ENCODE data around the gene EEF1A2. TPM values are rescaled to one million over a fixed set of nuclear protein-coding genes. Genes with fewer than 3 reads are reported as not detected.

The EEF1A2 gene
- total RNA-seq, 1 experiment from 2014 or later = 32.0 TPM

DNA sequence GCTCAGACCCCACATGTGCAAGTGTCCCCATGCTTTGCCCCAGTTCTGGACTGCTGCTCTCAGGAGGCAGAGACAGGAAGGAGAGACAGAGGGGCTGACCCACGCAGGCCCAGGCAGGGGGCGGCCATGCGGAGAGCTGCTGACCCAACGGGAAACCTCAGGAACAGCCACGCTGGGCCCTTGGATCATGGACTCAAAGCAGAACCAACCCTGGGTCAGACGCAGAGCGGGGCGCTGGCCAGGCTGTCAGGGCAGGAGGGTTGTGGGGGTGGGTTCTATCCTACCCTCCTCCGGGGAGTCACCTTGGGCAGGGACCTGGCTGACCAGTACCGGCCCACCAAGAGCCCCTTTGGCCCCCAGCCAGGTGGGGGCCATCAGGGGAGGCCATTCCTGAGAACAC, 28.5 kb downstream of the EEF1A2 start:
- TF ChIP-seq, protein P1, sequence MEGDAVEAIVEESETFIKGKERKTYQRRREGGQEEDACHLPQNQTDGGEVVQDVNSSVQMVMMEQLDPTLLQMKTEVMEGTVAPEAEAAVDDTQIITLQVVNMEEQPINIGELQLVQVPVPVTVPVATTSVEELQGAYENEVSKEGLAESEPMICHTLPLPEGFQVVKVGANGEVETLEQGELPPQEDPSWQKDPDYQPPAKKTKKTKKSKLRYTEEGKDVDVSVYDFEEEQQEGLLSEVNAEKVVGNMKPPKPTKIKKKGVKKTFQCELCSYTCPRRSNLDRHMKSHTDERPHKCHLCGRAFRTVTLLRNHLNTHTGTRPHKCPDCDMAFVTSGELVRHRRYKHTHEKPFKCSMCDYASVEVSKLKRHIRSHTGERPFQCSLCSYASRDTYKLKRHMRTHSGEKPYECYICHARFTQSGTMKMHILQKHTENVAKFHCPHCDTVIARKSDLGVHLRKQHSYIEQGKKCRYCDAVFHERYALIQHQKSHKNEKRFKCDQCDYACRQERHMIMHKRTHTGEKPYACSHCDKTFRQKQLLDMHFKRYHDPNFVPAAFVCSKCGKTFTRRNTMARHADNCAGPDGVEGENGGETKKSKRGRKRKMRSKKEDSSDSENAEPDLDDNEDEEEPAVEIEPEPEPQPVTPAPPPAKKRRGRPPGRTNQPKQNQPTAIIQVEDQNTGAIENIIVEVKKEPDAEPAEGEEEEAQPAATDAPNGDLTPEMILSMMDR (IDR thresholded peaks at IDR 0.05; ENCODE audit: insufficient read depth in 1 of 2, low read depth in 1 of 2, low read length in 1 of 2, severe bottlenecking in 1 of 2, unreplicated experiment in 1 of 2) = no peak
- Mint-ChIP-seq H3K4me3 (ENCODE audit: unreplicated experiment) (no peak overlapping the region), H3K4me1 (ENCODE audit: low read depth, unreplicated experiment) (no peaks in the 10 kb centered on the region), H3K36me3 (ENCODE audit: insufficient read depth, unreplicated experiment) (peaks cover 4% of the 10 kb centered on the region), H3K27me3 (ENCODE audit: insufficient read depth, unreplicated experiment) (peaks cover 53% of the 10 kb centered on the region), H3K9me3 (ENCODE audit: unreplicated experiment) (no peaks in the 10 kb centered on the region), H3K27ac (ENCODE audit: unreplicated experiment) (no peak overlapping the region)
- peaks cover 7% of the 10 kb centered on the region for H3K27me3 ChIP-seq (replicated peaks; ENCODE audit: control insufficient read depth, insufficient read depth, low read length)
- DNase-seq = no peak
- no peaks in the 10 kb centered on the region for H3K36me3 ChIP-seq (ENCODE audit: control insufficient read depth, insufficient read depth, low read length)
- CTCF ChIA-PET = interaction anchor here (0.6 kb wide), 2 partner anchors 11 to 720 kb away, joined by 3 read pairs; no protein-coding TSS in a partner anchor
- no peaks in the 10 kb centered on the region for H3K9me3 ChIP-seq
- H3K4me1 ChIP-seq = peaks cover 6% of the 10 kb centered on the region; the same call in 1 of the 2 replicates
- intact Hi-C loops (cut with micrococcal nuclease; ENCODE audit: unreplicated experiment) = no loop called here
- POLR2A ChIA-PET = no interaction called here
- BruUV-seq (replicated peaks) = no TSS peak
- H3K4me3 ChIP-seq (ENCODE audit: low read depth, low read length) = no peak overlapping the region

DNA sequence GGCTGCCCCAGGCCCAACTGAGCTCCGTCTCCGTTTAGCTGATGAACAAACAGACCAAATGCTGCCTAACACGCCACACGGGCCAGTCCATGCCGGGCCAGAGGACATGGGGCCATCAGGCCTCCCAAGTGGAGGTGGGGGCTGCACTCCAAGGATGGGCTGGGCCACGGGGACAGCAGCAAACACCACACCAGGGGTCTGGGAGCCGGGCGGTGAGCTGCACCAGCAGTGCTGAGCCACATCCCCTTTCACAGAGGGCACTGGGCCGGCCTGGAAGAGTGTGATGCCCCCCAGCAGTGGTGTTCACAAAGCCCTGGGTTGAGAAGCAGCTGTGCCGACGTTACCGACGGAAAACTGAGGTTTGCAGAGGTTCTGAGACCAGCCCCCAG, 29.2 kb downstream of the EEF1A2 start:
- Mint-ChIP-seq H3K4me3 (ENCODE audit: unreplicated experiment) (no peak overlapping the region), H3K36me3 (ENCODE audit: insufficient read depth, unreplicated experiment) (peaks cover 4% of the 10 kb centered on the region), H3K9me3 (ENCODE audit: unreplicated experiment) (no peaks in the 10 kb centered on the region), H3K27ac (ENCODE audit: unreplicated experiment) (no peak overlapping the region), H3K4me1 (ENCODE audit: low read depth, unreplicated experiment) (no peaks in the 10 kb centered on the region), H3K27me3 (ENCODE audit: insufficient read depth, unreplicated experiment) (peaks cover 53% of the 10 kb centered on the region)
- intact Hi-C loops (cut with micrococcal nuclease; ENCODE audit: unreplicated experiment) = no loop called here
- CTCF ChIA-PET = interaction anchor here (0.6 kb wide), 1 partner anchor 12 kb away, joined by 3 read pairs; no protein-coding TSS in a partner anchor
- no TSS peak for BruUV-seq (replicated peaks)
- peaks cover 7% of the 10 kb centered on the region for H3K27me3 ChIP-seq (replicated peaks; ENCODE audit: control insufficient read depth, insufficient read depth, low read length)
- no peaks in the 10 kb centered on the region for H3K36me3 ChIP-seq (ENCODE audit: control insufficient read depth, insufficient read depth, low read length)
- no peak overlapping the region for H3K4me3 ChIP-seq (ENCODE audit: low read depth, low read length)
- TF ChIP-seq, protein P1 (IDR thresholded peaks at IDR 0.05; ENCODE audit: insufficient read depth in 1 of 2, low read depth in 1 of 2, low read length in 1 of 2, severe bottlenecking in 1 of 2, unreplicated experiment in 1 of 2) = no peak
- POLR2A ChIA-PET = no interaction called here
- no peak for DNase-seq
- no peaks in the 10 kb centered on the region for H3K9me3 ChIP-seq
- H3K4me1 ChIP-seq = peaks cover 6% of the 10 kb centered on the region; the same call in 1 of the 2 replicates

DNA sequence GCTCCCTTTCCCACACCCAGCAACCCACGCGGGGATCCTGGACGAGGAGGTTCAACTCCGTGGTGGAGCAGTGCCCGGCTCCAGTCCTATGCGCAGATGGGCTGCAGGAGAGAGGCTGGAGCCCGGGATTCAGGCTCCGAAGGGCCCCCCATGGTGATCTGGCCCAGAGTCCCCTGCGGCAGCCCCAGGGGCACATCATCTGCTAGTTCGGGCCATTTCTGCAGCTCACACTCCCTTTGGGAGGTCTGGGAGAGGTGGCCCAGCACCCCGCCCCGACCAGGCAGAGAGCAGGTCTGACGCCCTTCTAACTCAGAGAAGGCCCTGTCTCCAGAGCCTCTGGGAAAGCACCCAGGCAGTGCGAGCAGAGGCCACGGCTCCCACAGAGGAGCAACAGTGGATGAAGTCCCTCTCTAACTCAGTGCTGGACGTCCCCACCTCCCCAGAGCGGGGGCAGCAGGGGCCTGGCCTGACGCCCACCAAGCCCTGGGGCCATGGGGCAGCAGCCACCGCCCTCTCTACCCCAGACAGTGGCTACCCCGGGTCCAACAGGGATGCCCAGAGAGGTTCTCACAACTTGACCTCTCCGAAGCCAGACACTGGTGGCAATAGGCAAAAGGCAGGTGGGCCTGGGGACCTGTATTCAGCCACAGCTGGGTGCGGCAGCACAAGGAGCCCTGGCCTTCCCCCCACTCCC, 29.7 kb downstream of the EEF1A2 start:
- ChIA-PET CTCF (no interaction called here), POLR2A (no interaction called here)
- peaks cover 6% of the 10 kb centered on the region; the same call in 1 of the 2 replicates for H3K4me1 ChIP-seq
- Mint-ChIP-seq H3K9me3 (ENCODE audit: unreplicated experiment) (no peaks in the 10 kb centered on the region), H3K4me3 (ENCODE audit: unreplicated experiment) (no peak overlapping the region), H3K27me3 (ENCODE audit: insufficient read depth, unreplicated experiment) (peaks cover 50% of the 10 kb centered on the region), H3K27ac (ENCODE audit: unreplicated experiment) (no peak overlapping the region), H3K4me1 (ENCODE audit: low read depth, unreplicated experiment) (no peaks in the 10 kb centered on the region), H3K36me3 (ENCODE audit: insufficient read depth, unreplicated experiment) (peaks cover 4% of the 10 kb centered on the region)
- DNase-seq = no peak
- intact Hi-C loops (cut with micrococcal nuclease; ENCODE audit: unreplicated experiment) = no loop called here
- TF ChIP-seq, protein P1 (IDR thresholded peaks at IDR 0.05; ENCODE audit: insufficient read depth in 1 of 2, low read depth in 1 of 2, low read length in 1 of 2, severe bottlenecking in 1 of 2, unreplicated experiment in 1 of 2) = no peak
- no peak overlapping the region for H3K4me3 ChIP-seq (ENCODE audit: low read depth, low read length)
- H3K36me3 ChIP-seq (ENCODE audit: control insufficient read depth, insufficient read depth, low read length) = no peaks in the 10 kb centered on the region
- H3K27me3 ChIP-seq (replicated peaks; ENCODE audit: control insufficient read depth, insufficient read depth, low read length) = peaks cover 9% of the 10 kb centered on the region
- no peaks in the 10 kb centered on the region for H3K9me3 ChIP-seq
- BruUV-seq (replicated peaks) = no TSS peak

All from Caco-2 (cell line).